GM18858 (cell line): ENCODE data around the gene WIPF3.
"Not testable (repeated sequence)": the region's sequence is repeated elsewhere in the genome, so short reads cannot be mapped to it uniquely, and the experiment has no call there.

Experiments used
- ATAC-seq: cut with Tn5 transposase; IDR thresholded peaks from one replicate; pipeline ENCODE4 v1.9.1; 2021; ENCODE audit not compliant: unreplicated experiment

Gene WIPF3

DNA sequence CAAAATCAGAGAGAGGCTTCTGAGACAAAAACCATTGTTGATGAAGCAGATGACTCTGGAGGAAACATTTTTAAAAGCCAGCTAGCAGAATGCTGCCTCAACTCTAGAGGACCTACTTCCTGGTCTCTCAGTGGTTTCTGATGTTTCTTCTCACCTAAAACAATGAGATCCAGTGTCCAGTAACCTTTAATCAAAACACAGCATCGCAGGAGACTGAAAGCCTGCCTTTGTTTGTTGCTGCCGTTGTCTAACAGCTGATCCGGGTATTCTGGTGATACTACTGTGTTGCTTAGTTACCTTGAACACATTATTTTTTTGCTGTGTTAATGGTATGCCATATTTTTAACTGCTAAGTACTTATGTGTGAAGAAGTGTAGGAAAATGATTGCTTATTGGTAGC is 70.9 kb downstream of the WIPF3 start:
- no peak for ATAC-seq

DNA sequence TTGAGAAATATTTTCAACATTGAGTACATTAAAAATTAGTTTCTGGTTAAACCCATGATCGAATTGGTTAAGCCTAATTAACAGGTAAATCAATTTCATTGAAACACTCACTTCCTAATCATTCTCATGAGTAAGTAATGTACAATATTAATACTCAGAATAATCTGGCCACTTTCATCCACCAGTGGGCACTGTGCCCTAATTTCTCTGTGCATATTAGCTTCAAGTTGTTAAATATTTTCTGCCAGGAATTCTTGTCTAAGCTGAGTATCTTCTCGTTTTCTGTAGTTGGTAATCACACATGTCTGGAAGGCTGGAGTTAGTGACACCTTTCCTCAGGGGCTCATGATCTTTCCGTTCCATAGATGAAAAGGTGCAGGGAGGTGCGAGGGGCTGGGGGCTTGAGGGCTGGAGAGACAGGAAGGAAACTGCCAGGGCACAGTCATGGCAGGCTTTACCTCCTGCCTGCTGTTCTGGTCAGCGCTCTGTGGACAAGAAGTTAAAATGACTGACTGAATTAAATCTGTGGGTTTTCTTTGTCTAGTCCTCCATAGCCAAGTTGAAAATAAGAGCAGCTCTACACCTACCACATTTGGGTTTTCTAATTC is 71.9 kb downstream of the WIPF3 start:
- no peak for ATAC-seq

DNA sequence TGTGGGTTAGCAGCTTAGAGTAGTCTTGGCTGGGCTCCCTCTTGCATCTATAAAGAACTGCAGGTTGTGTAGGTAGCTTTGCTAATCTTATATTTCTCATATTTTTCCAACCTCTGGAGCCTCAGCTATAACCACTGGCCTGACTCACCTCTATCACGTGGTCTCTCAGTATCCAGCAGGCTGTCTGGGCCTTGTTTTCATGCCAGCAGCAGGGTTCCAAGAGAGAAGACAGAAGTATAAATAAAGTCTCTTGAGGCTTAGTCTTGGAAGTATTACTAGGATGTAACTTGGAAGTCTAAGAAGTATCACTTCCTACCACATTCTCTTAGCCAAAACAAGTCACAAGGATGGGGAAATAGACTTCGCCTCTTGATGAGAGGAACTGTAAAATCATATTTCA is 73.3 kb downstream of the WIPF3 start:
- ATAC-seq: no peak

- ATAC-seq: no peak
These were observed 75.4 kb downstream of the WIPF3 start for GRCh38 chr7:29881724-29882123.

- no peak for ATAC-seq
These were observed 76.2 kb downstream of the WIPF3 start for GRCh38 chr7:29882481-29882880.

GRCh38 chr7:29883462-29884398 is 77.4 kb downstream of the WIPF3 start:
- ATAC-seq: no peak

DNA sequence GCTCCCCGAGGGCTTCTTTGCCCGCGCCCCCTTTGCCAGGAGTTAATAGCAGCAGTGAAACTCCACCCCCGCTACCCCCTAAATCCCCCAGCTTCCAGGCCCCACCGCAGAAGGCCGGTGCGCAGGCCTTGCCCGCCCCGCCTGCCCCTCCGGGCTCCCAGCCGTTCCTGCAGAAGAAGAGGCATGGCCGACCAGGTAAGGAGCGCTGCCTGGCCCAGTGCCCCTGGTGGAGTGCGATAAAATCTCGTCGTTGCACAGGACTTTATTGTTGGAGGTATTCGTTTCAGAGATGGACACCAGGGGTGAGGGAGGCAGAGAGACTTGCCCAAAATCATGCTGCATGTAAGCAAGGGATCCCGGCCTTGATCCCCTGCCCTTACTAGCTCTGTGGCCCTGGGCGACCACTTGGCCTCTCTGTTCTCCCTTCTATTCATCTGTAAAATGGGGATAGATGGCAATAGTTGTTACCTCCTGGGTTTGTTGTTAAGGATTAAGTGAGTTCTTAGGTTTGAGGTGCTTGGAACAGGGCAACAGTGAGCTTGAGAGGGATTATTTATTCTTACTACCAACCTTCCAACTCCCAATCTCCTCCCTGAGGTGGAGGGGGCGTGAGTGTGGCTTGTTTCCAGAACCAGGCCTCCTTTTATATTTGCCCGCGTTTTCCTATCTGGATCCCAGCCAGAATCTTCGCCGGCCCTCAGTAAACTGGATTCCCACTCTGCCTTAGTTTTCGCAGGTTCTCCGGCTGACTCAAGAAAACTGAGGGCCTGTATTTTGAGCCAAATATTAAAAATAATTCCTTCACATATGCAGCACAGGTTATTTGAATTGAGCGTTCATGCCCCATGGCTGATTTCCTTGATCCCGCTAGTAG is 78.3 kb downstream of the WIPF3 start:
- no peak for ATAC-seq

- ATAC-seq: no peak
These were observed 79.3 kb downstream of the WIPF3 start for GRCh38 chr7:29885626-29886025.

GRCh38 chr7:29886827-29887226 is 80.5 kb downstream of the WIPF3 start:
- no peak for ATAC-seq

- no peak for ATAC-seq
These were observed 81.7 kb downstream of the WIPF3 start for GRCh38 chr7:29888006-29888405.

- ATAC-seq: no peak
These were observed 83.0 kb downstream of the WIPF3 start for GRCh38 chr7:29889288-29889687.

DNA sequence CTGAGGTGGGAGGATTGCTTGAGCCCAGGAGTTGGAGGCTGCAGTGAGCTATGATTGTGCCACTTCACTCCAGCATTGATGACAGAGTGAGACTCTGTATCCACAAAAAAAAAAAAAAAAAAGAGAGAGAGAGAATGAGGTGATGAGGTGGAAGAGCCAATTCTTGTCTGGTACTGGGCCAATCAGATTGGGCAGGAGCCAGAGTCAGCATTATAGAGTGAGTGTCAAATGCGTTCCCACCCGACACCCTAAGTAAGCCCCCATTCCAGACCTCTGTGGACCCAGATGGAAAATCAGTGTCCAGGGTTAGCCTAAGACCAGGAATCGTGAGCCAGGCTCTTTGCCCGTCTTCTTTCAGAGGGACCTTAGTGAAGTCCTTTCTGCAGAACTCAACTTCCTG is 83.9 kb downstream of the WIPF3 start:
- no peak for ATAC-seq

DNA sequence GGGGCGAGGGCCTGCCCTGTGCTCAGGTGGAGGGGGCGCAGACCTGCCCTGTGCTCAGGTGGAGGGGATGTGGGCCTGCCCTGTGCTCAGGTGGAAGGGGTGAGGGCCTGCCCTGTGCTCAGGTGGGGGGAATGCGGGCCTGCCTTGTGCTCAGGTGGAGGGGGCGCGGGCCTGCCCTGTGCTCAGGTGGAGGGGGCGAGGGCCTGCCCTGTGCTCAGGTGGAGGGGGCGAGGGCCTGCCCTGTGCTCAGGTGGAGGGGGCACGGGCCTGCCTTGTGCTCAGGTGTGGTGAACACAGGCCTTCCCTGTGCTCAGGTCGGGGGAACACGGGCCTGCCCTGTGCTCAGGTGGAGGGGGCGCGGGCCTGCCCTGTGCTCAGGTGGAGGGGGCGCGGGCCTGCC is 84.5 kb downstream of the WIPF3 start:
- ATAC-seq: not testable (repeated sequence)

DNA sequence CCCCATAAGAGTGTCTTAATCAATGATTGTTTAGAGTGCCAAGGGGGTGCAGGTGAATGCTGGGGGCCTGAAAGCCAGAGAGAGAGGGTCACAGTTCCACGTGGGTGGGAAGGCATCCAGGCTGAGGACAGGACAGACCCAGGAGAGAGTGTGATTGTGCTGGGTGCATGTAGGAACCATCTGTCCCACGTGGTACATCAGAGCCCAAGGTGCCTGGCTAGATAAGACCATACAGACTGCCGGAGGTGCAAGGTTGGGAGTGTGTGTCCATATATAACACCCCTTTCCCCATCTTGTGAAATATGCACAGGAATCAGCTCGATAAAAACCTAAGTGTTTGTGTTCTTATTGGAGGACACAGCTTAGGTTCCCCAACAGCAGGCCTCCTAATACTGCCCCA is 85.5 kb downstream of the WIPF3 start:
- ATAC-seq: no peak

DNA sequence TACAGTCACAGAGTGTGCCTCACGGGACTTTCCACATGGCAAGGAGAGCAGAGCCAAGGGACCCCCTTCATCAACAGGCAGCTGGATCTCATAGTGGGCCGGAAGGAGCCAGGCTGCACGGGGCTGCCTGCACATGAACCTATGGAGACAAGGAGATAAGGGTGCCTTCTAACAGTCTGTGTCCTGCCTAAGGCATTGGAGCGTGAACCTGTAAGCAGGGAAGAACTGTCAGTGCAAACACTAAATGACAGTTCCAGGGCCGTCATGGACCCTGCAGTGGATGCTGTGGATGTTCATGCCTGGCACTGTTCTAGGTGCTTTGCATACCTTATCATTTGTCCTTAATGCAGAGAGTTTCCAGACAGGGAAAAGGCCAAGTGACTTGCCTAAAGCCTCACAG is 85.9 kb downstream of the WIPF3 start:
- ATAC-seq: no peak

GRCh38 chr7:29893351-29893965 is 87.2 kb downstream of the WIPF3 start:
- ATAC-seq: no peak

DNA sequence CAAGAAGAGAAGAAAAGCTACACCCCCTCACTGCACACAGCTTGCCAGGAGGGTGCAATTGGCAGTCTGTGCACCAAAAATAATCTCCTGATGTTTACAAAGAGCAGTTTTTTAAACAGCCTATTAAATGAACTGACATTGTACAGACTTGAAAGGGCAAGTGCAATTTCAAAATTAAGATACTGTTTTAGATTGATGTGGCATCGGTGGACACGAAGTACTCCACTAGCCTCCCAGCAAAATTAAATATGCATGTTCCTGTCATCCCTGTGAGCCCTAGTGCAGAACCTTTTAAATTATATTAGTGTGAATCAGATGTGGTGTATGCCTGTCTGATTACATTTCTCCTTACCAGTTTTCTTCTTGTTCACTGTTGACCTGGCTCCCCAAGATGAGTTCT is 87.9 kb downstream of the WIPF3 start:
- ATAC-seq: no peak

DNA sequence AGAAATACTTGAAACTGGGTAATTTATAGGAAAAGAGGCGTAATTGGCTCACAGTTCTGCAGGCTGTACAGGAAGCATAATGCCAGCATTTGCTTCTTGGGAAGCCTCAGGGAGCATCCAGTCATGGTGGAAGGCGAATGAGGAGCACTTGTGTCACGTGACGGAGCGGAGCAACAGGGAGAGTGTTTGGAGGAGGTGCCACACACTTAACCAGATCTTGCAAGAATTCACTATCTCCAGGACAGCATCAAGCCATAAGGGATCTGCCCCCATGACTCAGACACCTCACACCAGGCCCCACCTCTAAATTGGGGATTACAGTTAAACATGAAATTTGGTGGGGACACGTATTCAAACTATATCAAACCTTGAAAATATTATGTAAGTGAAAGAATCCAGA is 89.3 kb downstream of the WIPF3 start:
- no peak for ATAC-seq

GRCh38 chr7:29896685-29897411 is 90.5 kb downstream of the WIPF3 start:
- ATAC-seq: no peak

- no peak for ATAC-seq
These were observed 92.0 kb downstream of the WIPF3 start for GRCh38 chr7:29898301-29898700.
